ENCODE results near the gene TBC1D2.
A peak's percentile ranks its signal among the peaks of the same experiment; 100 is the strongest.

Gene TBC1D2

DNA sequence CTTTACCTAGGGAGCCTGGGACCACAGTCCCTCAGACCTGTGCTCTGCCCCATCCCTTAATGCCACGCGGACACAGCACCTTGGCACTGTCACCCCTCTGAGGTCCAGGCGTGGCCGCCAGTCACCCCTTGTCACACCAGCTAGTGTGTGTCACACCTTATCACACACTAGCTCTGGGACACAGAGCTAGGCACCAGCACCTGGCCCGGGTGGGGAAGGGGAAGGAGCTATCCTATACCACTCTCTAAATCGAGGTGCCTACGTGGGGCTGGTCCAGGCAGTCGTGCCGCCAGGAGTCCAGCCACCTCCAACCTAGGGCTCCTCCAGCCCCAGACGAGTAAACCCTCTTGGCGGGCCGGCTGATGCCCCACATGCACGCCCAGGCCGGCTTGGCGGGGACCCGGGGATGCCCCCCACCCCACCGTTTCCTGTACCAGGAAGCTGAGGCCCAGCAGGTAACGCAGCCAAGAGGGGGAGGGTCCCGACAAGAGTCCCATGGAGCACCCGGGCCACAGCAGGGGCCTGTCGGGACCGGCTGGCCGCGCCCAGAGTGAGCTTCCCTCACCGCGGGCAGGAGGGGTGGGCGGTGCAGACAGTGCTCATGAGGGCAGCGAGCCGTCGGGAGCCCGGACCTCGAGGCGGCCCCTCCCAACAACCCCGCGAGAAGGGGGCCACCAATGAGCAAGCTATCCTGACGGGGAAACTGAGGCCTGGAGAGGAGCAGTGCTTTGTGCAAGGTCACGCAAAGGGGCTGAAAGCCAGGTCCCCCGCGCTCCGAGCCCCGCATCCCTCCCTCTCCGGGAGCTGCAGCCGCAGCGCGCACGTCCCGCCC, 63.6 kb downstream of the TBC1D2 start:
- H3K27me3 Mint-ChIP-seq = peaks cover 0 to 11% of the 10 kb centered on the region in 2 donors
- H3K36me3 Mint-ChIP-seq = no peaks in the 10 kb centered on the region
- peaks cover 4 to 12% of the 10 kb centered on the region in 2 donors for H3K4me1 Mint-ChIP-seq
- no peak overlapping the region for H3K27ac Mint-ChIP-seq
- no peaks in the 10 kb centered on the region for H3K9me3 Mint-ChIP-seq
- ATAC-seq (replicated peaks) (peak; percentile 25 to 40), DNase-seq (no peak)
- H3K4me3 Mint-ChIP-seq = peak overlapping the region; percentile 81

DNA sequence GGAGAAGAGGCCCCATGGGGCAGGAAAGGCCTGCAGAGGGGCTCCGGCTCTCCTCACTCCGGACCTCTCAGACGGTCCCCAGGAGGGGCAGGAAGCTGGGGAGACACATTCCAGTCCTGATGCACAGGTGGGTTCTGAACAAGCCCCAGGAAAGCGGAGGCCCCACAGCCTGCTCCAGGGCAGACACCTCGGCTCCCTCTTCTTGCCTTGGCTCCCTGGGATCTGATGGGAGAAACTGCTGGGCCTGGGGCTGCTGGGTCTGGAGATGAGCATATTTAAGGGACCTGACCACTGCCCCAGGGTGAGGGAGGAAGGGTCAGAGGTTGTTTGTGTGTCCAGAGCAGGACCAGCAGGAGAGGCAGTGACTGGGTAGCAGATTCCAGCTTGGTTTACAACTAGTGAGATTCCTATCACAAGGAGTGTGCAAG, 64.3 kb downstream of the TBC1D2 start:
- Mint-ChIP-seq H3K27ac (no peak overlapping the region), H3K27me3 (peaks cover 0 to 11% of the 10 kb centered on the region in 2 donors), H3K4me3 (peak overlapping the region; percentile 53 to 55), H3K4me1 (peaks cover 4 to 12% of the 10 kb centered on the region in 2 donors), H3K36me3 (no peaks in the 10 kb centered on the region), H3K9me3 (no peaks in the 10 kb centered on the region)
- no peak for DNase-seq
- ATAC-seq (replicated peaks) = no peak

DNA sequence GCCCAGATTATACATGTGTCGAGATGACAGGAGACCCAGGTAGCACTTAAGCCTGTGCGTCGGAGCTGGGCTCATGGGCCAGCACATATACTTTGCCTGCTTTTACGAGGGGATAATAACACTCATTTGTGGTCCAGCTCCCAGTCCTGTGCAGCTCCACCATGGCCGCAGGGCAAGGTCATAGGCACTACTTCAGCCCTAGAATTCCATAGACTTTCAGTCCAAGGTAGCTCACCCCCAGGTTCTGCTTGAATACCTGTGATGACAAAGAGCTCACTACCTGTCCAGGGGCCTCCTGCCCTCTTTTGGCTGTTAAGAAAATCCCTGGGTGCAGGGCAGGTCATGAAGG, 64.7 kb downstream of the TBC1D2 start:
- ATAC-seq (replicated peaks) = no peak

GRCh38 chr9:98189412-98189811, 66.0 kb downstream of the TBC1D2 start:
- Mint-ChIP-seq H3K27ac (no peak overlapping the region), H3K9me3 (no peaks in the 10 kb centered on the region), H3K4me3 (no peak overlapping the region), H3K27me3 (peaks cover 0 to under 1% of the 10 kb centered on the region in 2 donors), H3K36me3 (no peaks in the 10 kb centered on the region), H3K4me1 (peaks cover 4 to 12% of the 10 kb centered on the region in 2 donors)
- no peak for DNase-seq
- no peak for ATAC-seq (replicated peaks)

More for the DNA sequence above, 64.7 kb downstream of the TBC1D2 start:
- peaks cover 0 to 11% of the 10 kb centered on the region in 2 donors for H3K27me3 Mint-ChIP-seq
- H3K36me3 Mint-ChIP-seq = no peaks in the 10 kb centered on the region
- H3K9me3 Mint-ChIP-seq = no peaks in the 10 kb centered on the region
- H3K4me1 Mint-ChIP-seq = peaks cover 4 to 12% of the 10 kb centered on the region in 2 donors
- no peak for DNase-seq
- no peak overlapping the region for H3K4me3 Mint-ChIP-seq
- no peak overlapping the region for H3K27ac Mint-ChIP-seq

- DNase-seq = no peak
- no peak overlapping the region for H3K4me3 Mint-ChIP-seq
- peaks cover 2 to 7% of the 10 kb centered on the region in 2 donors for H3K4me1 Mint-ChIP-seq
- no peaks in the 10 kb centered on the region for H3K36me3 Mint-ChIP-seq
- H3K9me3 Mint-ChIP-seq = no peaks in the 10 kb centered on the region
- ATAC-seq (replicated peaks) = no peak
- peak overlapping the region; percentile 49 for H3K27ac Mint-ChIP-seq
- no peaks in the 10 kb centered on the region for H3K27me3 Mint-ChIP-seq
Measured at GRCh38 chr9:98187926-98188325, 67.5 kb downstream of the TBC1D2 start.

- H3K27ac Mint-ChIP-seq = no peak overlapping the region
- no peaks in the 10 kb centered on the region for H3K9me3 Mint-ChIP-seq
- ATAC-seq (replicated peaks) (no peak), DNase-seq (no peak)
- H3K27me3 Mint-ChIP-seq = no peaks in the 10 kb centered on the region
- H3K4me1 Mint-ChIP-seq = peaks cover 0 to under 1% of the 10 kb centered on the region in 2 donors
- H3K36me3 Mint-ChIP-seq = no peaks in the 10 kb centered on the region
- no peak overlapping the region for H3K4me3 Mint-ChIP-seq
Measured at GRCh38 chr9:98186236-98186635, 69.2 kb downstream of the TBC1D2 start.

GRCh38 chr9:98185611-98186171, 69.8 kb downstream of the TBC1D2 start:
- Mint-ChIP-seq H3K36me3 (no peaks in the 10 kb centered on the region), H3K9me3 (no peaks in the 10 kb centered on the region), H3K27me3 (no peaks in the 10 kb centered on the region), H3K4me1 (no peaks in the 10 kb centered on the region), H3K4me3 (no peak overlapping the region), H3K27ac (no peak overlapping the region)
- DNase-seq (no peak), ATAC-seq (replicated peaks) (no peak)

DNA sequence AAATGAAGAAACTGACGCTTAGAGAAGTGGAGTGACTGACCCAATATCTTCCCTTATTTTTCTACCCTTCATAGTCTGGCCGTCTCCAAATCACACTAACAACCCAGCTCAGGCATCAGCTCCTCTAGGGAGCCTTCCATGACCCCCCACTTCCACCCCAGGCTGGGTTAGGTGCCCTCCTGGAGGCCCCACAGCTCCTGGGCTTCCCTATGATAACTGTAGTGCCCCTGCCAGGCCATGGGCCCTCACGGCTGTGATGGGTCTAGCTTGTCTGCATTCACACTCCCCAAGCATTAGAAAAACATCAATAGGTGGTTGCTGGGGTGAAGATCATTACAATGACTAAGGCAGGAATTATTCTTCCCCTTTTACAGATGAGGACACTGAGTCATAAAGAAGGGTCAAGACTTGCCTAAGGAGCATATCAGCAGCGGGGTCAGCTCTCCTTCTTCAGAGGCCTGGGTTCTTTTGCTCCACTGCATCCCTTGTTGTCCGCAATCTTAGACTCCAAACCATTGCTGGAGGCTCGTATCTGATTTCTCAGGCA, 70.4 kb downstream of the TBC1D2 start:
- Mint-ChIP-seq H3K9me3 (no peaks in the 10 kb centered on the region), H3K4me3 (no peak overlapping the region), H3K36me3 (no peaks in the 10 kb centered on the region), H3K27ac (no peak overlapping the region), H3K27me3 (no peaks in the 10 kb centered on the region), H3K4me1 (no peaks in the 10 kb centered on the region)
- ATAC-seq (replicated peaks) (no peak), DNase-seq (no peak)

- Mint-ChIP-seq H3K9me3 (no peaks in the 10 kb centered on the region), H3K4me1 (no peaks in the 10 kb centered on the region), H3K36me3 (no peaks in the 10 kb centered on the region), H3K4me3 (no peak overlapping the region), H3K27ac (no peak overlapping the region), H3K27me3 (no peaks in the 10 kb centered on the region)
- DNase-seq (no peak), ATAC-seq (replicated peaks) (no peak)
Measured at GRCh38 chr9:98184326-98184725, 71.1 kb downstream of the TBC1D2 start.

GRCh38 chr9:98182889-98183599, 72.4 kb downstream of the TBC1D2 start:
- no peak overlapping the region for H3K4me3 Mint-ChIP-seq
- no peaks in the 10 kb centered on the region for H3K27me3 Mint-ChIP-seq
- no peaks in the 10 kb centered on the region for H3K36me3 Mint-ChIP-seq
- no peaks in the 10 kb centered on the region for H3K9me3 Mint-ChIP-seq
- no peak overlapping the region for H3K27ac Mint-ChIP-seq
- ATAC-seq (replicated peaks) = no peak
- no peak for DNase-seq
- H3K4me1 Mint-ChIP-seq = no peaks in the 10 kb centered on the region

GRCh38 chr9:98182069-98182820, 73.2 kb downstream of the TBC1D2 start:
- Mint-ChIP-seq H3K4me3 (no peak overlapping the region), H3K27me3 (no peaks in the 10 kb centered on the region), H3K9me3 (no peaks in the 10 kb centered on the region), H3K36me3 (no peaks in the 10 kb centered on the region), H3K27ac (no peak overlapping the region), H3K4me1 (no peaks in the 10 kb centered on the region)
- DNase-seq (no peak), ATAC-seq (replicated peaks) (no peak)

- no peaks in the 10 kb centered on the region for H3K36me3 Mint-ChIP-seq
- DNase-seq (no peak), ATAC-seq (replicated peaks) (no peak)
- H3K27me3 Mint-ChIP-seq = no peaks in the 10 kb centered on the region
- H3K27ac Mint-ChIP-seq = no peak overlapping the region
- no peaks in the 10 kb centered on the region for H3K9me3 Mint-ChIP-seq
- H3K4me3 Mint-ChIP-seq = no peak overlapping the region
- no peaks in the 10 kb centered on the region for H3K4me1 Mint-ChIP-seq
Measured at GRCh38 chr9:98181746-98182068, 73.7 kb downstream of the TBC1D2 start.

DNA sequence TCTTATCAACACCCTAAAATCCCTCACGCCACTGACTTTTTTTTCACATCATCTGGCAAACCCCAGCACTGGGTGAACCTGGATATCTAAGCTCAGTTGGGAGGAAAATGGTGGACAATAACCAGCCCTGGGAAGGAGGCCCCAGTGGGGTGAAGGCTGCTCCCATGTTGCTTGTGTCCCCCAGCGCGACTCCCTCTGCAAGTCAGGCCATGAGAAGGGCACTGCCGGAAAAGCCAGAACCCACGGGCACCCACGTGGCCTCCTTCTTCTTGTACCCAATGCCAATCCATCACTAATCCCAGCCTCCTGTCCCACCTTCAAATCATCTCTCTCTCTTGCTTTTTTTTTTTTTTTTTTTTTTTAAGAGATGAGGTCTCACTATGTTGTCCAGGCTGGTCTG, 74.5 kb downstream of the TBC1D2 start:
- Mint-ChIP-seq H3K36me3 (no peaks in the 10 kb centered on the region), H3K4me3 (no peak overlapping the region), H3K27ac (no peak overlapping the region), H3K27me3 (no peaks in the 10 kb centered on the region), H3K9me3 (no peaks in the 10 kb centered on the region), H3K4me1 (no peaks in the 10 kb centered on the region)
- DNase-seq (no peak), ATAC-seq (replicated peaks) (no peak)

Data from stimulated activated naive B cell treated with anti-CD40 and anti-IgM and Interleukin-4, amounts not matched to agents 10 μg/mL and 1 μg/mL and 100 μg/mL, for 72 hours (primary cell).